B cell (primary cell): ENCODE results near the gene DYRK1A. TPM values are rescaled to one million over a fixed set of nuclear protein-coding genes. Genes with fewer than 3 reads are reported as not detected.

Experiments
- ATAC-seq: fragments of 200-7000 bp; cut with Tn5 transposase; one replicate; pipeline ENCODE4 v1.10.0; 2021; ENCODE audit warnings: low read depth, mild to moderate bottlenecking, moderate number of reproducible peaks, moderate library complexity
- CTCF ChIA-PET: fragments of 350-600 bp; sonication (Branson Sonifier 250); formaldehyde crosslinking; loops from one replicate; lab custom pipeline; 2021; ENCODE audit warnings: antibody characterized with exemption, inconsistent platforms; lab: Charles Lee
- POLR2A ChIA-PET: fragments of 350-600 bp; sonication (Branson Sonifier 250); formaldehyde crosslinking; loops from one replicate; lab custom pipeline; 2021; ENCODE audit warnings: antibody characterized with exemption; lab: Charles Lee
- DNase-seq: peaks from one replicate; pipeline ENCODE4 v3.0.0; 2013
- H2AFZ ChIP-seq: 2 replicates; pipeline ENCODE4 v1.6.1; 2012; ENCODE audit warnings: mild to moderate bottlenecking, low read depth, low read length; ENCODE audit not compliant: insufficient read depth, poor library complexity, severe bottlenecking
- H3K27ac ChIP-seq, 2 donors: 1 replicate in 1 of 2; 2 replicates in 1 of 2; pipeline ENCODE4 v1.5.1; 2012 to 2013; ENCODE audit warnings: low read length in 2 of 2, mild to moderate bottlenecking in 2 of 2, moderate library complexity in 1 of 2
- H3K27me3 ChIP-seq, 4 experiments: fragments of 200-600 bp in 1 of 4; sonication (generic) in 1 of 4; replicated peaks in 1 of 4; 1 replicate in 2 of 4; 2 replicates in 2 of 4; pipeline versions ENCODE4 v1.6.1 to v1.7.0; 2013 to 2016; ENCODE audit warnings: low read length in 3 of 4, mild to moderate bottlenecking in 2 of 4, mixed read lengths in 1 of 4, moderate library complexity in 1 of 4; ENCODE audit not compliant: insufficient read depth in 4 of 4, control insufficient read depth in 3 of 4; ENCODE audit errors: control extremely low read depth in 1 of 4
- H3K36me3 ChIP-seq, 2 experiments: replicated peaks in 1 of 2; 1 replicate in 1 of 2; 2 replicates in 1 of 2; pipeline versions ENCODE4 v1.6.1 to v1.7.1; 2013; ENCODE audit warnings: low read length in 1 of 2; ENCODE audit not compliant: insufficient read depth in 2 of 2, control insufficient read depth in 1 of 2; ENCODE audit errors: control extremely low read depth in 1 of 2, extremely low read depth in 1 of 2
- H3K4me1 ChIP-seq, 2 donors: fragments of 200-600 bp in 1 of 2; sonication (generic) in 1 of 2; 1 replicate in 1 of 2; 2 replicates in 1 of 2; pipeline versions ENCODE4 v1.5.1 to v1.6.1; 2013 to 2017; ENCODE audit warnings: low read length in 2 of 2; ENCODE audit not compliant: control insufficient read depth in 2 of 2, insufficient read depth in 2 of 2
- H3K4me2 ChIP-seq: replicated peaks from 2 replicates; pipeline ENCODE3; 2012; ENCODE audit warnings: mild to moderate bottlenecking, low read depth, low read length; ENCODE audit not compliant: poor library complexity, severe bottlenecking
- H3K4me3 ChIP-seq, 5 experiments: fragments of 200-600 bp in 1 of 5; sonication (generic) in 1 of 5; 1 replicate in 3 of 5; 2 replicates in 2 of 5; pipeline versions ENCODE4 v1.5.1 to v1.7.0; 2011 to 2016; ENCODE audit warnings: low read length in 4 of 5, mild to moderate bottlenecking in 4 of 5, low read depth in 2 of 5, control low read depth in 1 of 5, moderate library complexity in 1 of 5; ENCODE audit not compliant: insufficient read depth in 1 of 5; ENCODE audit errors: control extremely low read depth in 1 of 5, extremely low read depth in 1 of 5
- H3K79me2 ChIP-seq: fragments of 200-600 bp; sonication (generic); one replicate; pipeline ENCODE4 v1.6.0; 2016; ENCODE audit warnings: low read length; ENCODE audit not compliant: control insufficient read depth, insufficient read depth
- H3K9ac ChIP-seq: fragments of 200-600 bp; sonication (generic); 2 replicates; pipeline ENCODE4 v1.6.1; 2017; ENCODE audit warnings: mild to moderate bottlenecking, low read length, moderate library complexity
- H3K9me3 ChIP-seq, 3 donors: one replicate each; pipeline versions ENCODE4 v1.6.1 to v1.7.1; 2013; ENCODE audit warnings: low read length in 2 of 3; ENCODE audit not compliant: control insufficient read depth in 2 of 3, insufficient read depth in 1 of 3; ENCODE audit errors: control extremely low read depth in 1 of 3
- H4K20me1 ChIP-seq: 2 replicates; pipeline ENCODE4 v1.6.0; 2012; ENCODE audit warnings: mild to moderate bottlenecking, low read length; ENCODE audit not compliant: insufficient read depth, control insufficient read depth, poor library complexity, severe bottlenecking
- H3K27ac Mint-ChIP-seq: one replicate; pipeline ENCODE4 v1.8.0; 2021; ENCODE audit warnings: mixed read lengths
- H3K27me3 Mint-ChIP-seq: one replicate; pipeline ENCODE4 v1.8.0; 2021; ENCODE audit warnings: mixed read lengths
- H3K4me1 Mint-ChIP-seq: one replicate; pipeline ENCODE4 v1.8.0; 2021; ENCODE audit warnings: mixed read lengths
- H3K4me3 Mint-ChIP-seq: one replicate; pipeline ENCODE4 v1.8.0; 2021; ENCODE audit warnings: mixed read lengths
- H3K9me3 Mint-ChIP-seq: one replicate; pipeline ENCODE4 v1.8.0; 2022; ENCODE audit warnings: mixed read lengths; ENCODE audit not compliant: insufficient read depth
- EZH2 ChIP-seq: IDR thresholded peaks from 2 replicates; pipeline ENCODE4 v1.6.1; 2012; ENCODE audit warnings: borderline replicate concordance, low read depth, mild to moderate bottlenecking, moderate library complexity, low read length; ENCODE audit not compliant: insufficient read depth, poor library complexity, severe bottlenecking
- WGBS: methylation state at CpG from one replicate; pipeline ENCODE4 v1.1.5; 2013; ENCODE audit warnings: missing lambda C conversion rate; ENCODE audit not compliant: insufficient coverage; 5-methylcytosine and 5-hydroxymethylcytosine counted together
- intact Hi-C: fragments of 100-400 bp; cut with micrococcal nuclease; formaldehyde crosslinking; loops from one replicate; pipeline ENCODE4 v1.10.0; 2022
- polyA plus RNA-seq: library from polyadenylated mRNA; depleted of rRNA; stranded (reverse); fragments of >200 nt; gene quantifications from 2 replicates; pipeline ENCODE4 v1.2.3, GENCODE V29; 2012
- total RNA-seq, 2 donors: library from RNA; stranded (reverse); fragments of 120-200 nt in 1 of 2; gene quantifications; 1 replicate in 1 of 2; 2 replicates in 1 of 2; pipeline versions ENCODE4 v1.2.3 to v1.2.4, GENCODE V29; 2013 to 2022
- TF ChIP-seq, protein P1 (sequence below): fragments of 200-600 bp; IDR thresholded peaks from one replicate; pipeline ENCODE4 v1.8.0; 2022; ENCODE audit warnings: antibody characterized with exemption, mild to moderate bottlenecking

DYRK1A gene
- total and polyA plus RNA-seq, 2 donors (not counting 1 experiment from before 2014, with no cell fraction given), result 46.6 to 147 TPM

DNA sequence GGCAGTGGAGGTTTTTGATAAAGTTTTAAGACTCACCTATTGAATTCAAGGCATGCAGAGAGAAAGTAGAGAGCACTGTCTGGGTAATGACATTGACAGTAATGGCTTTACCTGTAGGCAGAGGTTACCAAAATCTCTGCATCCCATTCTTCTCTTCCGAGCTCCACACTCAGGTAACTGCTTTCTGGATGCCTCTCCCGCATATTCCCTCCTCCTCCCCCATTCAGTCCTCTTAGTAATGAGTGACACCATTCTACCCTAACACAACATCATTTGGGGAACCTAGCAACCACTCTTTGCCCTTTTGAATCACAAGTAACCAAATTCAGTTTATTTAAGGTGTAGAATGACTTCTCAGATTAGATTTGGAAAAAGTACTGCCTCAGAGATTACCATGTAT, 56.5 kb downstream of the DYRK1A start:
- ATAC-seq, result no peak
- H3K27me3 ChIP-seq, result no peaks in the 10 kb centered on the region
- no peak overlapping the region for H3K4me3 ChIP-seq
- H3K79me2 ChIP-seq, result peaks cover 94% of the 10 kb centered on the region
- CTCF ChIA-PET, result no interaction called here
- no peaks in the 10 kb centered on the region for H3K9me3 ChIP-seq
- no peaks in the 10 kb centered on the region for H3K27me3 Mint-ChIP-seq
- H3K4me2 ChIP-seq, result no peak overlapping the region
- H3K4me3 Mint-ChIP-seq, result no peak overlapping the region
- no peak overlapping the region for H3K9ac ChIP-seq
- TF ChIP-seq EZH2, result no peak
- TF ChIP-seq, protein P1, sequence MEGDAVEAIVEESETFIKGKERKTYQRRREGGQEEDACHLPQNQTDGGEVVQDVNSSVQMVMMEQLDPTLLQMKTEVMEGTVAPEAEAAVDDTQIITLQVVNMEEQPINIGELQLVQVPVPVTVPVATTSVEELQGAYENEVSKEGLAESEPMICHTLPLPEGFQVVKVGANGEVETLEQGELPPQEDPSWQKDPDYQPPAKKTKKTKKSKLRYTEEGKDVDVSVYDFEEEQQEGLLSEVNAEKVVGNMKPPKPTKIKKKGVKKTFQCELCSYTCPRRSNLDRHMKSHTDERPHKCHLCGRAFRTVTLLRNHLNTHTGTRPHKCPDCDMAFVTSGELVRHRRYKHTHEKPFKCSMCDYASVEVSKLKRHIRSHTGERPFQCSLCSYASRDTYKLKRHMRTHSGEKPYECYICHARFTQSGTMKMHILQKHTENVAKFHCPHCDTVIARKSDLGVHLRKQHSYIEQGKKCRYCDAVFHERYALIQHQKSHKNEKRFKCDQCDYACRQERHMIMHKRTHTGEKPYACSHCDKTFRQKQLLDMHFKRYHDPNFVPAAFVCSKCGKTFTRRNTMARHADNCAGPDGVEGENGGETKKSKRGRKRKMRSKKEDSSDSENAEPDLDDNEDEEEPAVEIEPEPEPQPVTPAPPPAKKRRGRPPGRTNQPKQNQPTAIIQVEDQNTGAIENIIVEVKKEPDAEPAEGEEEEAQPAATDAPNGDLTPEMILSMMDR, result no peak
- H4K20me1 ChIP-seq, result peaks cover 80% of the 10 kb centered on the region
- no peak overlapping the region for H3K27ac ChIP-seq
- no peak for DNase-seq
- intact Hi-C loops, result loop anchor here (5.0 kb wide), 1 partner anchor 34 kb away; no protein-coding TSS in a partner anchor
- no peak overlapping the region for H2AFZ ChIP-seq
- 50% methylated on average over 2 of the region's 2 CpGs for WGBS
- H3K9me3 Mint-ChIP-seq, result no peaks in the 10 kb centered on the region
- POLR2A ChIA-PET, result no interaction called here
- H3K27ac Mint-ChIP-seq, result no peak overlapping the region
- H3K4me1 Mint-ChIP-seq, result peaks cover 46% of the 10 kb centered on the region
- H3K4me1 ChIP-seq, result peaks cover 0 to 14% of the 10 kb centered on the region in 2 donors
- peaks cover 27 to 28% of the 10 kb centered on the region in 2 experiments for H3K36me3 ChIP-seq

- H3K4me1 Mint-ChIP-seq, result peaks cover 42% of the 10 kb centered on the region
- H3K27ac ChIP-seq, result no peak overlapping the region
- no peak overlapping the region for H2AFZ ChIP-seq
- POLR2A ChIA-PET, result no interaction called here
- intact Hi-C loops, result loop anchor here (5.0 kb wide), 1 partner anchor 33 kb away; no protein-coding TSS in a partner anchor
- no peaks in the 10 kb centered on the region for H3K9me3 Mint-ChIP-seq
- no peak overlapping the region for H3K27ac Mint-ChIP-seq
- no peak overlapping the region for H3K4me2 ChIP-seq
- H3K9ac ChIP-seq, result no peak overlapping the region
- H3K4me3 Mint-ChIP-seq, result no peak overlapping the region
- H3K4me3 ChIP-seq, result no peak overlapping the region
- peaks cover 0 to 1% (median 0%) of the 10 kb centered on the region in 3 donors for H3K9me3 ChIP-seq
- peaks cover 80% of the 10 kb centered on the region for H4K20me1 ChIP-seq
- H3K79me2 ChIP-seq, result peaks cover 94% of the 10 kb centered on the region
- ATAC-seq (no peak), DNase-seq (no peak)
- CTCF ChIA-PET, result no interaction called here
- peaks cover 0 to 4% of the 10 kb centered on the region in 2 donors for H3K4me1 ChIP-seq
- no peak for TF ChIP-seq EZH2
- TF ChIP-seq, protein P1, result no peak
- H3K36me3 ChIP-seq, result peaks cover 27 to 31% of the 10 kb centered on the region in 2 experiments
- no peaks in the 10 kb centered on the region for H3K27me3 ChIP-seq
- WGBS, result no CpG with 5 or more reads among the region's 1 CpG
- no peaks in the 10 kb centered on the region for H3K27me3 Mint-ChIP-seq
Measured at GRCh38 chr21:37424396-37424795, 57.8 kb downstream of the DYRK1A start.
